Panc1 (cell line): ENCODE measurements around the gene MYF6. TPM values are rescaled to one million over a fixed set of nuclear protein-coding genes. Genes with fewer than 3 reads are reported as not detected.

Experiments used
- ATAC-seq: fragments of 200-7000 bp; cut with Tn5 transposase; 2 replicates; pipeline ENCODE4 v1.9.1; 2020; ENCODE audit warnings: mild to moderate bottlenecking, moderate library complexity
- Bru-seq: library from RNA; stranded (reverse); fragments of 400-500 nt; gene quantifications from one replicate; lab custom pipeline; 2021; lab: Mats Ljungman, UMichigan
- BruChase-seq, 2 experiments: library from RNA; stranded (reverse); fragments of 400-500 nt; gene quantifications; one replicate each; lab custom pipeline; 2021; lab: Mats Ljungman, UMichigan
- BruUV-seq: library from RNA; stranded (reverse); fragments of 400-500 nt; replicated peaks from 2 replicates; lab custom pipeline; 2021; lab: Mats Ljungman, UMichigan
- CTCF ChIA-PET: fragments of 300-600 bp; sonication (Branson Sonifier 250); formaldehyde crosslinking; loops from one replicate; lab custom pipeline; 2022; ENCODE audit warnings: antibody characterized with exemption; lab: Charles Lee
- POLR2A ChIA-PET: fragments of 300-600 bp; sonication (Branson Sonifier 250); formaldehyde crosslinking; loops from one replicate; lab custom pipeline; 2022; ENCODE audit warnings: antibody characterized with exemption; lab: Charles Lee
- DNase-seq: peaks from one replicate; pipeline ENCODE4 v3.0.0-alpha.2; 2010; ENCODE audit warnings: low read depth, low spot score
- H3K27ac ChIP-seq: 2 replicates; pipeline ENCODE4 v1.5.1; 2011; ENCODE audit warnings: mild to moderate bottlenecking, low read length, inconsistent platforms
- H3K27me3 ChIP-seq: fragments of 200-500 bp; sonication (Bioruptor generic); 2 replicates; pipeline ENCODE4 v1.6.0; 2014; ENCODE audit warnings: low read length, inconsistent platforms; ENCODE audit not compliant: control insufficient read depth, insufficient read depth
- H3K36me3 ChIP-seq: fragments of 200-500 bp; sonication (Bioruptor generic); 2 replicates; pipeline ENCODE4 v1.5.1; 2014; ENCODE audit warnings: inconsistent platforms, mild to moderate bottlenecking, low read length, moderate library complexity; ENCODE audit not compliant: control insufficient read depth, insufficient read depth
- H3K4me1 ChIP-seq: 2 replicates; pipeline ENCODE4 v1.5.1; 2011; ENCODE audit warnings: inconsistent platforms, mild to moderate bottlenecking, low read length, moderate library complexity; ENCODE audit not compliant: control insufficient read depth, insufficient read depth
- H3K4me3 ChIP-seq, 2 experiments: 2 replicates each; pipeline ENCODE4 v1.5.1; 2011 to 2012; ENCODE audit warnings: low read depth in 2 of 2, low read length in 2 of 2, mild to moderate bottlenecking in 2 of 2, inconsistent platforms in 1 of 2, moderate library complexity in 1 of 2
- H3K9me3 ChIP-seq: fragments of 200-500 bp; sonication (Bioruptor generic); 2 replicates; pipeline ENCODE4 v1.5.1; 2014; ENCODE audit warnings: low read depth, mild to moderate bottlenecking, inconsistent platforms, low read length, moderate library complexity; ENCODE audit not compliant: control insufficient read depth, insufficient read depth
- POLR2AphosphoS5 ChIP-seq: IDR thresholded peaks from 2 replicates; pipeline ENCODE4 v1.6.1; 2012; ENCODE audit warnings: mild to moderate bottlenecking, low read depth, low read length, moderate library complexity
- SIN3A ChIP-seq: IDR thresholded peaks from 2 replicates; pipeline ENCODE4 v1.6.1; 2012; ENCODE audit warnings: low read depth, mild to moderate bottlenecking, low read length, moderate library complexity, borderline replicate concordance; ENCODE audit not compliant: insufficient read depth
- TCF7L2 ChIP-seq: IDR thresholded peaks from 2 replicates; pipeline ENCODE4 v1.6.1; 2011; ENCODE audit warnings: mild to moderate bottlenecking, low read depth, low read length, inconsistent platforms
- in situ Hi-C: cut with HindIII; loops from 2 replicates; pipeline ENCODE4 v1.10.0; 2016; ENCODE audit warnings: low sequenced_read_pairs, low pct_unique_long_range_greater_than_20kb
- intact Hi-C: fragments of 100-400 bp; cut with micrococcal nuclease; formaldehyde crosslinking; loops from one replicate; pipeline ENCODE4 v1.10.0; 2022; ENCODE audit not compliant: unreplicated experiment
- long read RNA-seq: library from polyadenylated mRNA; unstranded; transcript quantifications from one replicate; pipeline ENCODE4 v2.0.0, GENCODE V29; 2021; ENCODE audit not compliant: unreplicated experiment
- polyA plus RNA-seq: library from polyadenylated mRNA; unstranded; fragments of >200 nt; gene quantifications from one replicate; pipeline ENCODE4 v1.2.1, GENCODE V29; 2012; ENCODE audit warnings: missing spikeins; ENCODE audit not compliant: insufficient read length
- total RNA-seq: library from RNA; stranded (reverse); gene quantifications from one replicate; pipeline ENCODE4 v1.2.1, GENCODE V29; 2021; ENCODE audit not compliant: unreplicated experiment
- TF ChIP-seq, protein P1 (sequence below), 2 experiments: IDR thresholded peaks; 2 replicates each; pipeline ENCODE4 v1.6.1; 2011 to 2012; ENCODE audit warnings: low read depth in 2 of 2, control low read depth in 1 of 2, low read length in 1 of 2, mild to moderate bottlenecking in 1 of 2, moderate library complexity in 1 of 2; ENCODE audit not compliant: insufficient read depth in 1 of 2
- TF ChIP-seq, protein P2 (sequence below): fragments of 450-650 bp; IDR thresholded peaks from 2 replicates; pipeline ENCODE4 v1.5.1; 2017; ENCODE audit warnings: mild to moderate bottlenecking

The MYF6 gene
- total RNA-seq (not detected), Bru-seq, nascent RNA (not detected), BruChase-seq, experiment 1, labeled RNA remaining after a 2-hour chase (not detected), BruChase-seq, experiment 2, labeled RNA remaining after a 6-hour chase (not detected)
- polyA plus RNA-seq = not detected
- long read RNA-seq = 0 reads

DNA sequence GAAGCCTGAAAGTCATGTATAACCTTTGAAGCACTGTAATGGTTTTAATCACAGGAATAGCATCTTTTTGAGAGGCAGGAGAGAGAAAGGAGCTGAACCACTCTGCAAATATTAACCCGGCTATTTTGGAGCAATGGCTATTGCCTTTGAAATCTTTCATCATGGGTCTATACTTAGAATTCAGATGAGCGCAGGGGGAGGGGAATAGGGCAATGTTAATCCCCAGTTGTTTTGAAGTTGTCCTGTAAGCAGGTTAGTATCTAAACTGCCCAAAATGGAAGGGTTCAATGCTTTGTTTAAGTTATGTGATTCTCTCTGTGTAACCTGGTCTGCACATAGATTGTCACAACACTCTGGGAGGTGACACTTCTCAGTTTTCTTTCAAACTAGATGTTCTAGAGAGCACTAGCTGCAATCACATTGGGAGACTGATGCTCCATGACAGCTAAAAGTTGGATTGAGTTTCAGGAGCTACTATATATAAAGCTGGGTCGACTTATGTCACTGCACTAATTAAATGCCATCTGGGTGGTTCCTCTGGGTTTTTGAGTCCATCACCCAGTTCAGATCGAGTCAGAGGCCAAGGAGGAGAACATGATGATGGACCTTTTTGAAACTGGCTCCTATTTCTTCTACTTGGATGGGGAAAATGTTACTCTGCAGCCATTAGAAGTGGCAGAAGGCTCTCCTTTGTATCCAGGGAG is at the start of gene MYF6:
TSS of gene MYF6 (plus strand) at position 509 of the 704 bp plus-strand sequence. CDS start at position 595, 86 bp downstream.
- H3K27ac ChIP-seq = no peak within 1 kb of the TSS
- no peak for ATAC-seq
- no peaks in the 10 kb centered on the region for H3K27me3 ChIP-seq
- H3K36me3 ChIP-seq = no peaks in the 10 kb centered on the region
- no peak for DNase-seq
- no peak within 1 kb of the TSS for H3K4me3 ChIP-seq
- intact Hi-C loops (no loop called here), in situ Hi-C loops (no loop called here)
- ChIA-PET POLR2A (no interaction called here), CTCF (no interaction called here)
- TF ChIP-seq POLR2AphosphoS5 = no peak
- TF ChIP-seq SIN3A = no peak
- TF ChIP-seq TCF7L2 = no peak
- TF ChIP-seq, protein P1, sequence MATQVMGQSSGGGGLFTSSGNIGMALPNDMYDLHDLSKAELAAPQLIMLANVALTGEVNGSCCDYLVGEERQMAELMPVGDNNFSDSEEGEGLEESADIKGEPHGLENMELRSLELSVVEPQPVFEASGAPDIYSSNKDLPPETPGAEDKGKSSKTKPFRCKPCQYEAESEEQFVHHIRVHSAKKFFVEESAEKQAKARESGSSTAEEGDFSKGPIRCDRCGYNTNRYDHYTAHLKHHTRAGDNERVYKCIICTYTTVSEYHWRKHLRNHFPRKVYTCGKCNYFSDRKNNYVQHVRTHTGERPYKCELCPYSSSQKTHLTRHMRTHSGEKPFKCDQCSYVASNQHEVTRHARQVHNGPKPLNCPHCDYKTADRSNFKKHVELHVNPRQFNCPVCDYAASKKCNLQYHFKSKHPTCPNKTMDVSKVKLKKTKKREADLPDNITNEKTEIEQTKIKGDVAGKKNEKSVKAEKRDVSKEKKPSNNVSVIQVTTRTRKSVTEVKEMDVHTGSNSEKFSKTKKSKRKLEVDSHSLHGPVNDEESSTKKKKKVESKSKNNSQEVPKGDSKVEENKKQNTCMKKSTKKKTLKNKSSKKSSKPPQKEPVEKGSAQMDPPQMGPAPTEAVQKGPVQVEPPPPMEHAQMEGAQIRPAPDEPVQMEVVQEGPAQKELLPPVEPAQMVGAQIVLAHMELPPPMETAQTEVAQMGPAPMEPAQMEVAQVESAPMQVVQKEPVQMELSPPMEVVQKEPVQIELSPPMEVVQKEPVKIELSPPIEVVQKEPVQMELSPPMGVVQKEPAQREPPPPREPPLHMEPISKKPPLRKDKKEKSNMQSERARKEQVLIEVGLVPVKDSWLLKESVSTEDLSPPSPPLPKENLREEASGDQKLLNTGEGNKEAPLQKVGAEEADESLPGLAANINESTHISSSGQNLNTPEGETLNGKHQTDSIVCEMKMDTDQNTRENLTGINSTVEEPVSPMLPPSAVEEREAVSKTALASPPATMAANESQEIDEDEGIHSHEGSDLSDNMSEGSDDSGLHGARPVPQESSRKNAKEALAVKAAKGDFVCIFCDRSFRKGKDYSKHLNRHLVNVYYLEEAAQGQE (IDR thresholded peaks at IDR 0.05; ENCODE audit: insufficient read depth in 1 of 2, low read depth in 2 of 2, low read length in 1 of 2) = no peak
- TF ChIP-seq, protein P2, sequence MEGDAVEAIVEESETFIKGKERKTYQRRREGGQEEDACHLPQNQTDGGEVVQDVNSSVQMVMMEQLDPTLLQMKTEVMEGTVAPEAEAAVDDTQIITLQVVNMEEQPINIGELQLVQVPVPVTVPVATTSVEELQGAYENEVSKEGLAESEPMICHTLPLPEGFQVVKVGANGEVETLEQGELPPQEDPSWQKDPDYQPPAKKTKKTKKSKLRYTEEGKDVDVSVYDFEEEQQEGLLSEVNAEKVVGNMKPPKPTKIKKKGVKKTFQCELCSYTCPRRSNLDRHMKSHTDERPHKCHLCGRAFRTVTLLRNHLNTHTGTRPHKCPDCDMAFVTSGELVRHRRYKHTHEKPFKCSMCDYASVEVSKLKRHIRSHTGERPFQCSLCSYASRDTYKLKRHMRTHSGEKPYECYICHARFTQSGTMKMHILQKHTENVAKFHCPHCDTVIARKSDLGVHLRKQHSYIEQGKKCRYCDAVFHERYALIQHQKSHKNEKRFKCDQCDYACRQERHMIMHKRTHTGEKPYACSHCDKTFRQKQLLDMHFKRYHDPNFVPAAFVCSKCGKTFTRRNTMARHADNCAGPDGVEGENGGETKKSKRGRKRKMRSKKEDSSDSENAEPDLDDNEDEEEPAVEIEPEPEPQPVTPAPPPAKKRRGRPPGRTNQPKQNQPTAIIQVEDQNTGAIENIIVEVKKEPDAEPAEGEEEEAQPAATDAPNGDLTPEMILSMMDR = no peak
- no peaks in the 10 kb centered on the region for H3K9me3 ChIP-seq
- no TSS peak for BruUV-seq
- no peaks in the 10 kb centered on the region for H3K4me1 ChIP-seq

DNA sequence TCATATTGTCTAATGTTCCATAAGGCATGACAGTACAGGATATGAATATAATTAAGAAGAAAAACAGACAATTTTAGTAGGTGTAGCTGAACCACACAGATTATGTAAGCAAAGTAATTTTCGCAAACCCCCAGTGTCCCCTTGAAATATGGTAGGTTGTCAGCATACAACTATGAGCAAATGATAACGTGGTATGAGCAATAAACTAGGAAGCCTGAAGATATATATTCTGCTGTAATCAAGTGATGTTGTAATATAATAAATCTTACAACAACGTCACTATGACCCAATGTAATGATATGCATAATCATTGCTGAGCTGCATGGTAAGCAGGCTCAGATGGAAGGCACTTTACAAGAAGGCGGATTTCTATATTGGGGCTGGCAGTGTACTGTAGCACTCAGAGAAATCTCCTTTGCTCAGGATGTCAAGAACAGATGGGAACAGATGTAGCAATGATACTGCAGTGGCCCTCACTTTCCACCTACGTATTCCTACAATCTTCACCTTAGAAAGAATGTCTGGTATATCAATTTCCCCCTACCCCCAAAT is 47.8 kb upstream of the MYF6 start:
- ATAC-seq (no peak), DNase-seq (no peak)
- Histone ChIP-seq H3K27ac (no peak overlapping the region), H3K4me3 (no peak overlapping the region), H3K4me1 (no peaks in the 10 kb centered on the region), H3K36me3 (no peaks in the 10 kb centered on the region), H3K9me3 (no peaks in the 10 kb centered on the region), H3K27me3 (no peaks in the 10 kb centered on the region)
- intact Hi-C loops = no loop called here
- POLR2A ChIA-PET = no interaction called here
- BruUV-seq = no TSS peak
- CTCF ChIA-PET = no interaction called here
- in situ Hi-C loops = no loop called here
- TF ChIP-seq, protein P2 = no peak
- no peak for TF ChIP-seq SIN3A
- TF ChIP-seq, protein P1 (IDR thresholded peaks at IDR 0.05; ENCODE audit: insufficient read depth in 1 of 2, low read depth in 2 of 2, low read length in 1 of 2) = no peak
- no peak for TF ChIP-seq TCF7L2
